A375 (cell line): ENCODE measurements around the gene ARFIP2. TPM values are rescaled to one million over a fixed set of nuclear protein-coding genes. Genes with fewer than 3 reads are reported as not detected.

Experiments used
- total RNA-seq: library from RNA; depleted of rRNA; stranded (reverse); fragments of >200 nt; shearing (Covaris generic); gene quantifications from 2 replicates; pipeline ENCODE4 v1.2.3, GENCODE V29; 2014; rRNA removed

Gene ARFIP2, protein sequence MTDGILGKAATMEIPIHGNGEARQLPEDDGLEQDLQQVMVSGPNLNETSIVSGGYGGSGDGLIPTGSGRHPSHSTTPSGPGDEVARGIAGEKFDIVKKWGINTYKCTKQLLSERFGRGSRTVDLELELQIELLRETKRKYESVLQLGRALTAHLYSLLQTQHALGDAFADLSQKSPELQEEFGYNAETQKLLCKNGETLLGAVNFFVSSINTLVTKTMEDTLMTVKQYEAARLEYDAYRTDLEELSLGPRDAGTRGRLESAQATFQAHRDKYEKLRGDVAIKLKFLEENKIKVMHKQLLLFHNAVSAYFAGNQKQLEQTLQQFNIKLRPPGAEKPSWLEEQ
- 72.9 and 85.0 TPM in 2 replicates for total RNA-seq

GRCh38 chr11:6481012-6481923, at the start of gene ARFIP2, which contains the start of gene TIMM10B:
Gene ARFIP2, minus strand, starts transcription at chr11:6481331. Its CDS starts 910 bp downstream, at chr11:6480421.
Gene TIMM10B, plus strand, starts transcription at chr11:6481501. Its CDS starts 16 bp downstream, at chr11:6481517.

DNA sequence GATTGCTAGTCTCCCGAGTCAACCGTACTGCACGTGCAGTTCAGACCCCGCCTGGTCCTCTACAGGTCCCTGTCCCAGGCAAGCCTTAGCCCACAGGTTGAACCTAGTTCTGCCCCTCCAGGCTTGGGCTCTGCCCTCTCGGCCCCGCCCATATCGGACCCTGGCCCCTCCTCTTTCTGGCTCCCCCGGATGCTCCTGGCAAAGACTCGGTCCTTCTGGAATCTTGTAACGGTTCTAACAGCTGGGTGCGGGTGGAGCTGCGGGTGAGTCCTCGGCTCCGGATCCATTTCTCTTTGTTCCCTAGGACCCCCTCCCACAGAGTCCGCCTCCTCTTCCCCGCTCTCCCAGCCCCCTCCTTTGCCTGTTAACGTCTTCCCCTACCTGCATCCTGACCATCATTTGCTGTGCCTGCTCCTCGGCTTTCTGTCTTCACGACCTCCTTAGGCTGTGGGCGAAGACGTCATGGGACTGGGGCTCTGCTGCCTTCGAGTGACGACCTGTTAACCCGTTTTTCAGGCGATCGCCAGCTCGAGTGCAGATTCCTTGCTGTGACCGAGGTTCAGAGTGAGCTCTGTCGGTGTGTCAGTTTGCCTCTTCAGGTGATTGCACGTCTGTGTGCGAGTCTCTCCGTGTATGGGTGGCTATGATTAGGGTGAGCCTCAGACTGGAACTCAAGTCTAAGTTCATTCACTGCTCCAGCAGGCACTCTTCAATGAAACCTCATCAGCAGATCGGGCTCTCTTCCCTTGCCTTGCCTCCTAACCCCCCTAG, 16.1 kb upstream of the ARFIP2 start, which contains the start of gene DNHD1:
Gene DNHD1, plus strand, starts transcription at position 212 of the 771 bp plus-strand sequence. CDS start 936 bp downstream, outside the sequence.

GRCh38 chr11:6473451-6474412, 7.4 kb downstream of the ARFIP2 start, which contains the start of gene TRIM3:
Gene TRIM3, minus strand, starts transcription at chr11:6473941. Its CDS starts 8,246 bp downstream, at chr11:6465695.

DNA sequence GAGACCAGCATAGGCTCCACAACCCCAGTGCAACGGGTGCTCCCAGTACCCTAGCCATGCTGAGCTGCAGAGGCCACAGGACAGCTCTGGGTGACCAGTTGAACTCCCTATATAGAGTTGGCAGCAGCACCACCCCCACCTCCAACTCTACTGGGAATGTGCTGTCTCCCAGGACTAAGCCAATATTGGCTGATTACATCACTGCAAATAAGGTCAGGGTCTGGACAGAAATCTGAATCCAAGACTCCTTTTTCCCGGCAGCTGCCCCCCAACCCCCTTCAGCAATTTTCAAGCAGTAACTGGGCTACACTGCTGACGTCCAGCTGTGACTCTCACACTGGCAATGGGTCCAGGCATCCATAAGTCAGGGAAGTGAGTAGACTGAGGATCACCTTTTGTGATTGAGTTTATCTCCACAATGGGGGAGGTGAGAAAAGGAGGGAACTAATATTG, 40.2 kb downstream of the ARFIP2 start, which contains the start of gene HPX:
Gene HPX, minus strand, starts transcription at position 82 of the 453 bp plus-strand sequence. Its CDS starts 24 bp downstream, at position 58.

Other genes with a start within 250 kb of the ARFIP2 start
- 11.0 and 25.3 TPM in 2 replicates for gene FHIP1B, start 246.7 kb downstream of the ARFIP2 start, total RNA-seq
- gene CNGA4, start 242.2 kb downstream of the ARFIP2 start, total RNA-seq, result not detected in 2 replicates
- not detected in 2 replicates for gene CCKBR, start 221.5 kb downstream of the ARFIP2 start, total RNA-seq
- 237 and 269 TPM in 2 replicates for gene CAVIN3, start 160.8 kb downstream of the ARFIP2 start, total RNA-seq
- 10.2 and 10.3 TPM in 2 replicates for gene SMPD1, start 90.9 kb downstream of the ARFIP2 start, total RNA-seq
- gene APBB1, start 62.2 kb downstream of the ARFIP2 start, total RNA-seq, result 20.5 and 23.3 TPM in 2 replicates
- gene HPX, start 40.3 kb downstream of the ARFIP2 start, total RNA-seq, result 0.45 and 0.53 TPM in 2 replicates
- 12.4 TPM in 2 replicates for gene TRIM3, start 7.4 kb downstream of the ARFIP2 start, total RNA-seq
- gene TIMM10B, start 170 bp upstream of the ARFIP2 start, total RNA-seq, result 24.4 and 34.9 TPM in 2 replicates
- 12.2 and 12.9 TPM in 2 replicates for gene DNHD1, start 15.9 kb upstream of the ARFIP2 start, total RNA-seq
- 14.3 and 18.4 TPM in 2 replicates for gene RRP8, start 122.3 kb upstream of the ARFIP2 start, total RNA-seq
- gene ILK, start 122.4 kb upstream of the ARFIP2 start, total RNA-seq, result 64.3 and 66.9 TPM in 2 replicates
- 126 and 155 TPM in 2 replicates for gene TAF10, start 130.9 kb upstream of the ARFIP2 start, total RNA-seq
- gene TPP1, start 138.1 kb upstream of the ARFIP2 start, total RNA-seq, result 11.5 and 14.2 TPM in 2 replicates
- 0.90 and 1.1 TPM in 2 replicates for gene DCHS1, start 174.5 kb upstream of the ARFIP2 start, total RNA-seq
- gene MRPL17, start 202.0 kb upstream of the ARFIP2 start, total RNA-seq, result 74.3 and 78.2 TPM in 2 replicates